ENCODE measurements around the gene EEF2.
"Not testable (repeated sequence)": the region's sequence is repeated elsewhere in the genome, so short reads cannot be mapped to it uniquely, and the experiment has no call there.

EEF2 gene

GRCh38 chr19:3964256-3965194, 20.7 kb downstream of the EEF2 start:
- no peaks in the 10 kb centered on the region for H3K9me3 Mint-ChIP-seq
- H3K4me3 Mint-ChIP-seq = no peak overlapping the region
- H3K27me3 Mint-ChIP-seq = no peaks in the 10 kb centered on the region
- peaks cover 50% of the 10 kb centered on the region for H3K36me3 Mint-ChIP-seq (ENCODE audit: insufficient read depth)
- H3K27ac Mint-ChIP-seq = no peak overlapping the region
- DNase-seq = no peak
- H3K4me1 Mint-ChIP-seq (ENCODE audit: low read depth in 2 of 2) = peaks cover 10 to 11% of the 10 kb centered on the region in 2 donors
- ATAC-seq (replicated peaks) = no peak

GRCh38 chr19:3963458-3964255, 21.6 kb downstream of the EEF2 start:
- ATAC-seq (replicated peaks) = no peak

GRCh38 chr19:3961007-3961406, 24.3 kb downstream of the EEF2 start:
- no peak for DNase-seq
- Mint-ChIP-seq H3K4me1 (ENCODE audit: low read depth in 2 of 2) (no peaks in the 10 kb centered on the region), H3K9me3 (no peaks in the 10 kb centered on the region), H3K27me3 (no peaks in the 10 kb centered on the region), H3K4me3 (no peak overlapping the region), H3K36me3 (ENCODE audit: insufficient read depth) (peaks cover 57% of the 10 kb centered on the region), H3K27ac (no peak overlapping the region)
- ATAC-seq (replicated peaks) = no peak

More at GRCh38 chr19:3963458-3964255, 21.6 kb downstream of the EEF2 start:
- Mint-ChIP-seq H3K9me3 (no peaks in the 10 kb centered on the region), H3K4me1 (ENCODE audit: low read depth in 2 of 2) (peaks cover 5 to 6% of the 10 kb centered on the region in 2 donors), H3K27me3 (no peaks in the 10 kb centered on the region), H3K4me3 (no peak overlapping the region), H3K36me3 (ENCODE audit: insufficient read depth) (peaks cover 46% of the 10 kb centered on the region), H3K27ac (no peak overlapping the region)
- no peak for DNase-seq

- no peaks in the 10 kb centered on the region for H3K4me1 Mint-ChIP-seq (ENCODE audit: low read depth in 2 of 2)
- H3K36me3 Mint-ChIP-seq (ENCODE audit: insufficient read depth) = peaks cover 60% of the 10 kb centered on the region
- no peaks in the 10 kb centered on the region for H3K9me3 Mint-ChIP-seq
- H3K4me3 Mint-ChIP-seq = no peak overlapping the region
- no peak for ATAC-seq (replicated peaks)
- no peak for DNase-seq
- no peaks in the 10 kb centered on the region for H3K27me3 Mint-ChIP-seq
- H3K27ac Mint-ChIP-seq = no peak overlapping the region
Measured at GRCh38 chr19:3959766-3960131, 25.5 kb downstream of the EEF2 start.

- H3K27ac Mint-ChIP-seq = no peak overlapping the region
- no peaks in the 10 kb centered on the region for H3K27me3 Mint-ChIP-seq
- H3K36me3 Mint-ChIP-seq (ENCODE audit: insufficient read depth) = peaks cover 57% of the 10 kb centered on the region
- no peaks in the 10 kb centered on the region for H3K4me1 Mint-ChIP-seq (ENCODE audit: low read depth in 2 of 2)
- H3K4me3 Mint-ChIP-seq = no peak overlapping the region
- ATAC-seq (replicated peaks) (no peak), DNase-seq (no peak)
- no peaks in the 10 kb centered on the region for H3K9me3 Mint-ChIP-seq
Measured at GRCh38 chr19:3958836-3959765, 26.2 kb downstream of the EEF2 start.

GRCh38 chr19:3955688-3956087, 29.6 kb downstream of the EEF2 start:
- no peak for ATAC-seq (replicated peaks)
- Mint-ChIP-seq H3K4me3 (no peak overlapping the region), H3K4me1 (ENCODE audit: low read depth in 2 of 2) (peaks cover 1 to 12% of the 10 kb centered on the region in 2 donors), H3K27ac (no peak overlapping the region), H3K27me3 (no peaks in the 10 kb centered on the region), H3K9me3 (no peaks in the 10 kb centered on the region), H3K36me3 (ENCODE audit: insufficient read depth) (peaks cover 44% of the 10 kb centered on the region)
- DNase-seq = no peak

- H3K4me3 Mint-ChIP-seq; H3K27me3 Mint-ChIP-seq; H3K9me3 Mint-ChIP-seq; H3K27ac Mint-ChIP-seq; DNase-seq; ATAC-seq (replicated peaks): not testable (repeated sequence)
- Mint-ChIP-seq H3K4me1 (ENCODE audit: low read depth in 2 of 2) (peaks cover 1 to 12% of the 10 kb centered on the region in 2 donors), H3K36me3 (ENCODE audit: insufficient read depth) (peaks cover 43% of the 10 kb centered on the region)
Measured at GRCh38 chr19:3955276-3955675, 30.0 kb downstream of the EEF2 start.

GRCh38 chr19:3954107-3954506, 31.2 kb downstream of the EEF2 start:
- Mint-ChIP-seq H3K27me3 (no peaks in the 10 kb centered on the region), H3K4me3 (no peak overlapping the region), H3K27ac (no peak overlapping the region), H3K36me3 (ENCODE audit: insufficient read depth) (peaks cover 35% of the 10 kb centered on the region), H3K9me3 (no peaks in the 10 kb centered on the region), H3K4me1 (ENCODE audit: low read depth in 2 of 2) (peaks cover 1 to 12% of the 10 kb centered on the region in 2 donors)
- no peak for DNase-seq
- no peak for ATAC-seq (replicated peaks)

- not testable (repeated sequence) for ATAC-seq (replicated peaks); DNase-seq; H3K9me3 Mint-ChIP-seq; H3K27me3 Mint-ChIP-seq
- H3K36me3 Mint-ChIP-seq (ENCODE audit: insufficient read depth) = peaks cover 31% of the 10 kb centered on the region
- H3K27ac Mint-ChIP-seq = peak overlapping the region; percentile 56 to 88
- peaks cover 1 to 12% of the 10 kb centered on the region in 2 donors for H3K4me1 Mint-ChIP-seq (ENCODE audit: low read depth in 2 of 2)
- peak overlapping the region in 1 of 2 donors; percentile 46 for H3K4me3 Mint-ChIP-seq
Measured at GRCh38 chr19:3952755-3953276, 32.4 kb downstream of the EEF2 start.

- Mint-ChIP-seq H3K4me1 (ENCODE audit: low read depth in 2 of 2) (peaks cover 1 to 12% of the 10 kb centered on the region in 2 donors), H3K4me3 (peak overlapping the region; percentile 64 to 84), H3K36me3 (ENCODE audit: insufficient read depth) (peaks cover 16% of the 10 kb centered on the region), H3K27me3 (peaks cover 0 to 10% of the 10 kb centered on the region in 2 donors), H3K9me3 (no peaks in the 10 kb centered on the region), H3K27ac (peak overlapping the region; percentile 79 to 94)
- no peak for DNase-seq
- ATAC-seq (replicated peaks) = peak; percentile 17
Measured at GRCh38 chr19:3950871-3951861, 34.1 kb downstream of the EEF2 start.

GRCh38 chr19:3949997-3950859, 35.0 kb downstream of the EEF2 start:
- H3K9me3 Mint-ChIP-seq = no peaks in the 10 kb centered on the region
- ATAC-seq (replicated peaks) (no peak), DNase-seq (no peak)
- H3K27ac Mint-ChIP-seq = peak overlapping the region in 1 of 2 donors; percentile 94
- peaks cover 0 to 10% of the 10 kb centered on the region in 2 donors for H3K27me3 Mint-ChIP-seq
- H3K4me3 Mint-ChIP-seq = peak overlapping the region; percentile 55 to 84
- peaks cover 1 to 12% of the 10 kb centered on the region in 2 donors for H3K4me1 Mint-ChIP-seq (ENCODE audit: low read depth in 2 of 2)
- peaks cover 9% of the 10 kb centered on the region for H3K36me3 Mint-ChIP-seq (ENCODE audit: insufficient read depth)

Measured in effector memory CD8-positive, alpha-beta T cell (primary cell).